ENCODE measurements around the gene IL23R. TPM values are rescaled to one million over a fixed set of nuclear protein-coding genes. Genes with fewer than 3 reads are reported as not detected.
A peak's percentile ranks its signal among the peaks of the same experiment; 100 is the strongest.

The IL23R gene
- total RNA-seq, 1 donor from 2014 or later = not detected

GRCh38 chr1:67148516-67149178 lies 17.6 kb upstream of the IL23R start:
- no peak for DNase-seq (ENCODE audit: low read depth)
- no peak overlapping the region for H3K4me3 ChIP-seq (ENCODE audit: low read depth, low read length)
- no peak for TF ChIP-seq CTCF (conservative IDR thresholded peaks at IDR 0.05; ENCODE audit: low read depth, low read length)

- DNase-seq (ENCODE audit: low read depth) = peak; percentile 56
- TF ChIP-seq CTCF (conservative IDR thresholded peaks at IDR 0.05; ENCODE audit: low read depth, low read length) = peak; percentile 95
These were observed 17.0 kb upstream of the IL23R start for GRCh38 chr1:67149179-67149770.

GRCh38 chr1:67150931-67151330 lies 15.3 kb upstream of the IL23R start:
- TF ChIP-seq CTCF (conservative IDR thresholded peaks at IDR 0.05; ENCODE audit: low read depth, low read length) = no peak
- no peak overlapping the region for H3K4me3 ChIP-seq (ENCODE audit: low read depth, low read length)
- DNase-seq (ENCODE audit: low read depth) = no peak

More at GRCh38 chr1:67149179-67149770, 17.0 kb upstream of the IL23R start:
- H3K4me3 ChIP-seq (ENCODE audit: low read depth, low read length) = no peak overlapping the region

GRCh38 chr1:67158401-67158800 lies 7.9 kb upstream of the IL23R start:
- TF ChIP-seq CTCF (conservative IDR thresholded peaks at IDR 0.05; ENCODE audit: low read depth, low read length) = no peak
- no peak for DNase-seq (ENCODE audit: low read depth)
- no peak overlapping the region for H3K4me3 ChIP-seq (ENCODE audit: low read depth, low read length)

- no peak for TF ChIP-seq CTCF (conservative IDR thresholded peaks at IDR 0.05; ENCODE audit: low read depth, low read length)
- no peak overlapping the region for H3K4me3 ChIP-seq (ENCODE audit: low read depth, low read length)
- no peak for DNase-seq (ENCODE audit: low read depth)
These were observed 7.0 kb upstream of the IL23R start for GRCh38 chr1:67159233-67159632.

- no peak overlapping the region for H3K4me3 ChIP-seq (ENCODE audit: low read depth, low read length)
- no peak for TF ChIP-seq CTCF (conservative IDR thresholded peaks at IDR 0.05; ENCODE audit: low read depth, low read length)
- DNase-seq (ENCODE audit: low read depth) = no peak
These were observed 3.3 kb upstream of the IL23R start for GRCh38 chr1:67162954-67163353.
